ENCODE results near the gene IL12RB1.
"Not testable (repeated sequence)": the region's sequence is repeated elsewhere in the genome, so short reads cannot be mapped to it uniquely, and the experiment has no call there.

The IL12RB1 gene

DNA sequence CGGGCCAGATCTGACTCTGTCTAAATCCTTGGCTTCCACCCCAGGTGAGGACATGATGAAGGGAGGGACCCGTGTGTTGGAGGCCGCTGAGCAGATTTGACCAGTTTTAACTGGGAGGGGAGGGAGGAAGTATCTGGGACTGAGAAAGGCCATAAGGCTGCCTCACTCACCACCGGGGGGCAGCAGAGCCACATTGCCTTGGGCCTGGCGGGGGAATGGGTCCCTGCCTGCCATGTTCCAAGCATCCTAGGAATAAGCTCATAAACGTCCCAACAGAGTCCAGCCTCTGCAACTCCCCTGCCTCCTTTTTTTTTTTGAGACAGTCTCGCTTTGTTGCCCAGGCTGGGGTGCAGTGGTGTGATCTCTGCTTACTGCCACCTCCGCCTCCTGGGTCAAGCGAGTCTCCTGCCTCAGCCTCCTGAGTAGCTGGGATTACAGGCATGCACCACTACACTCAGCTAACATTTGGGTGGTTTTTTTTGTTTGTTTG lies 26.3 kb upstream of the IL12RB1 start:
- DNase-seq (ENCODE audit: low read depth): peak; percentile 67

DNA sequence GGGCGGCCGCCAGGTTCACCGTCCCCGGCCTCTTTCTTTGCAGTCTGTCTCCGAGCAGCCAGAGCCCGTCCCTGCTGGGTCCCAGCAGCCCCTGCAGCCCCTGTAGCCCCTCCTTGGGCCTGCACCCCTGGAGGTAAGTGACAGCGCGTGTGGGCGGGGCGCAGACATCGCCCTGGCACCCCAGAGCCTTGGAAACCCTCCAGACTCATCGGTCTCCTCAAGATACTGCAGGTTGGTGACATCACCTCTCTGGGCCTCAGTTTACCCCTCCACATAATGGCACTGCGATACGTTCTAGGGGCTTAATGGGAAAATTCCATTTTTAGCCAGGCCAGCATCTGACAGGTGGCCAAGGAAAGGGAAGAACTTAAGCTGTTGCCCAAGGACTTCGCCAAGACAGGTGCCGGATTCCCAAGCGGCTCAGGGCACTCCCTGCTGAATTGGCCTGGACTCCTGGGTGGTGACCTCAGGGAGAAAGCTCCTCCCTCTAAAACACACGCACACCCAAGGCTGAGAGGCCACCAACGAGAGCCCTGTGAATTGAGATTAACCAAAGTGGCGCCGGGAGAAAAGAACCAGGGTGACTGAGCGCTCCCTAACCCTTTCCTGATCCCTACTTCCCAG lies 24.0 kb upstream of the IL12RB1 start:
- DNase-seq (ENCODE audit: low read depth): no peak

DNA sequence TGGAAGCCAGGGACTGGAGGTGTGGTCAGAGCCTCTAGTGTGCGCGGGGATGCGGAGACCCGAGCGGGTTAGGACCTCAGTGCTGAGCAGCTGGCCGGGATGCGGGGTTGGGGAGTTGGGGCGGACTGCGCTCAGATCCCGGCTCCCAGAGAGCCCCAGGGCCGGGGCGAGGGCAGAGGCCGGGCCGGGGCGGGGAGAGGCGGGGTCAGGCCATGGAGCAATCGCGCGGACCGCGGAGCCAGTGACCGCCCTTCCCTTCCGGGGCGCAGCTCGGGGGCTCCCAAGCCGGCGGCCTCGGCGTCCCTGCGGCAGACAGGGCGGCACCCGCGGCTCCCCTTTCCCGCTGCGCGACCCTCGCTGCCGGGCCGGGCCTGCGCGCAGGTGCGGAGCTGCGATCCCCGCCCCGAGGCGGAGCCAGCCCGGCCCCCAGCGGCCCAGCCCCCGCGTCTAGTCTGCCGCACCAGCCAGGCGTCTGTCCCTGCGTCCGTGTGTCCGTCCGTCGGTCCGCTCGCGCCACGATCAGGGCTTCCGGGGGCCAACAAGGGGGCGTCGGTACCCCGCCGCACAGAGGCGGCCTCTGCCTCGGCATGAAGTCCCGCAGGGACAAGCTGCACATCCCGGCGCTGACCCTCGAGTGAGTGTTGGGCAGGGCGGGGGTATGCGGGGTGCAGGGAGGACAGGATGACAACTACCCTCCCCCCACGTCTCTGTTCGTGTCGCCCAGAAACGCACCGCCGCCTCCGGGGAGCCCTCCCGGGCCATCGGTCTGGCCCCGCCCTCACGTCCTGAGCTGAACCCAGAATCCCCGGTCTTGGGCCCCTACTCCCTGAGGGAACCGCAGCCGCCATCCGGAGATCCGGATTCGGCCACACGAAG lies 23.2 kb upstream of the IL12RB1 start:
- DNase-seq (ENCODE audit: low read depth): no peak

DNA sequence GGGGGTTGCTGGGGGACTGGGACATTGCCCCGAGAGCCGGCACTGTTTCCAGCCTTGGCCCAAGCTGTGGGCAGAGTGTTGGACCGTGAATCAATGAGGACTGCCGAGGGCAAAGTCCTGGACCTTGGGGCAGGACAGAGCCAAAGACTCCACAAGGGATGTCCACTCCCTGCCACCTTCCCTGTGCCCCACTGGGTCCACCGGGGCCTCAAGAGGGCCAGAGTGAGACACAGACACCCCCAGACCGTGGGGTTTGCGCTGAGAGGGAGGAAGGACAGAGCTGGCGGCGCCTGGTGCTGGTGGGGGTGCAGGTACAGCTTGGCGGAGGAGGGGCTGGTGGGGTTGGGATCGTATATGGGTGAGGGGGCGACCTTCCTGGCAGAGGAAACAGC lies 22.6 kb upstream of the IL12RB1 start:
- no peak for DNase-seq (ENCODE audit: low read depth)

DNA sequence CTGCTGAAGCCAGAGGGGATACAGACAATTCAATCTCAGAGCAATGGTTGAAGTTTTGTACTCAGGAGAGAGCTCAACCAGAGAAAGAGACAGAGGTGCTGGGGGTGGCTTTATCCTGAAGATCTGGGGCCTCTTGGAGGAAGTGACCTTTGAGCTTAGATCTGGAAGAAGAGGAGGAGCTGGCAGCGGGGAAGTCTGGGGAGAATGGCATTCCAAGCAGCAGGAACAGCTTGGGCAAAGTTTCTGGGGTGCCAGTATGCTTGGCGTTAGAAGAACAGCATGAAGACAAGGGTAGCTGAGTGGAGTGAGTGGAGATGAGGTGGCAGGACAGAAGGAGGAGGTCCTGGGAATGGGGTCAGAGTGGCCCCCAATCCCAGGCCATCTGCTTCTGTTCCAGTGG lies 22.2 kb upstream of the IL12RB1 start:
- no peak for DNase-seq (ENCODE audit: low read depth)

DNA sequence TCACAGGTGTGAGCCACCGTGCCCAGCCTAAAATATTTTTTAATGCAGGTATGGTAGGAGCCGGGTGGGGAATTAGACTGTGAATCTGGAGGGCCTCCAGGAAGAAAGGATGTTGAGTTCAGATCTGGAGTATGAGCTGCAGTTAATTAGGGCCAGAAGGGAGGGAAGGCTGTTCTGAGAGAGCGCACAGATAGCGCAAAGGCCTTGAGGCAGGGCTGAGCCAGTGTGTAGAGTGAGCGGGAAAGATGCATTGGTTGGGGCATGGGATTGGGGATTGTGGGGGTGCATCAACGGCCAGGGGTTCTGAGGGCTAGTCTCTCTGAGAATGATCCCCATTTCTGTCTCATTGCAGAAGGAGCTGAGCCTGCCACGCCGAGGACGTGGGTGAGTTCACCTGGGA lies 20.5 kb upstream of the IL12RB1 start:
- DNase-seq (ENCODE audit: low read depth): no peak

DNA sequence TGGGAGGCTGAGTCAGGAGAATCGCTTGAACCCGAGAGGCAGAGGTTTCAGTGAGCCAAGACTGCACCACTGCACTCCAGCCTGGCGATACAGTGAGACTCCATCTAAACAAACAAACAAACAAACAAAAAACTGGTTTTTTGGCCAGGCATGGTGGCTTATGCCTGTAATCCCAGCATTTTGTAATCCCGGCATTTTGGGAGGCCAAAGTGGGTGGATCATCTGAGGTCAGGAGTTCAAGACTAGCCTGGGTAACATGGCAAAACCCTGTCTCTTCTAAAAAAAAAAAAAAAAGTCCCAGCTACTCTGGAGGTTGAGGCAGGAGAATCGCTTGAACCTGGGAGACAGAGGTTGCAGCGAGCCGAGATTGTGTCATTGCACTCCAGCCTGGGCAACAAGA lies 18.5 kb upstream of the IL12RB1 start:
- DNase-seq (ENCODE audit: low read depth): not testable (repeated sequence)

DNA sequence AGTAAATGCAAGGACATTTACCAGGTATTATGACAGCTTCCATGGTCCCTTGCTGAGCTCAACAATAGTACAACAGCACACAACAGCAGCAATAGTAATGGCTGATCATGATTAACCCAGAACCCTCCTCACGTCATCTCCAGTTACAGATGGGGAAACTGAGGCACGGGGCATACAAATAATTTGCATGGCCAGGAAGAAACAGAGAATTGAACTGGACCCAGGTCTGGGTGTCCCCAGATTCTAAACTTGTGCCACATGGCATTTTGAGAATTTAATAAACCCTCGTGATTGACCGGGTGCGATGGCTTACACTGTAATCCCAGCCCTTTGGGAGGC lies 18.0 kb upstream of the IL12RB1 start:
- DNase-seq (ENCODE audit: low read depth): no peak

DNA sequence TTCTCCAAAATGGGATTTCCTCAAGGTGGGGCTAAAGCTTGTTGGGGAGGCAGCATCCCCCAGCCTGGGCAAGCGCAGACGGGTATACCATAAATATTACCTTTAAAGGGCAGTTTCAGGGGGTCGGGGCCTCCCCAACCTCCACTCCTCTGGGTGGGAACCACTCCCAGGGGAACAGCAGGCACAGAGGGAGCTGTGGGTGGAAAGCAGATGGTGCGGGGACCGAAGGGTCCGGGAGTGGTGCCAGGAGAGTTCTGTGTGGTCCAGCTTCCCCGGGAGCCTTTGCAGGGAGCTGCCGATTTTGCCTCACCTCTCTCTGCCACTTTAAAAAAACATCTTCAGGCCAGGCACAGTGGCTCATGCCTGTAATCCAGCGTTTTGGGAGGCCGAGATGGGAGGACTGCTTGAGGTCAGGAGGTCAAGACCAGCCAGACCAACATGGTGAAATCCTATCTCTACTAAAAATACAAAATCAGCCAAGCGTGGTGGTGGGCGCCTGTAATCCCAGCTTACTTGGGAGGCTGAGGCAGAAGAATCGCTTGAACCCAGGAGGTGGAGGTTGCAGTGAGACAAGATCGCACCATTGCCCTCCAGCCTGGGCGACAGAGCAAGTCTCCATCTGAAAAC lies 16.3 kb upstream of the IL12RB1 start:
- DNase-seq (ENCODE audit: low read depth): no peak

DNA sequence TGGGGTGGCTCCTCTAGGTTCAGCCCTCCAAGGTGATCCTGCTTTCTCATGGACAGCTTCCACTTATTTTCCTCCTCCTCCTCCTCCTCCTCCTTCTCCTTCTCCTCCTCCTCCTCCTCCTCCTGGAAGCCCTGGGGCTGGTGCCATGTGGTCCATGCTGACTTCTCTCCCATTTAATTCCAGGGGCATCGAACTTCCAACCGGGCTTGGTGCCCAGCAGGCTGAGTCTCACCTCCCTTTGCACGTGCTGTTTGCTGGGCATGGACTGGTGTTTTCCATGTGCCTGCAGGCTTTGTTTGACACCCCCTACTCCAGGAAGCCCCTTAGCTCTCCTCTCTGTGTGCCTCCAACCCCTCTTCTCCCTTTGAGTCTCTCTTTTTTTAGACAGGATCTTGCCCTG lies 14.5 kb upstream of the IL12RB1 start:
- DNase-seq (ENCODE audit: low read depth): no peak

DNA sequence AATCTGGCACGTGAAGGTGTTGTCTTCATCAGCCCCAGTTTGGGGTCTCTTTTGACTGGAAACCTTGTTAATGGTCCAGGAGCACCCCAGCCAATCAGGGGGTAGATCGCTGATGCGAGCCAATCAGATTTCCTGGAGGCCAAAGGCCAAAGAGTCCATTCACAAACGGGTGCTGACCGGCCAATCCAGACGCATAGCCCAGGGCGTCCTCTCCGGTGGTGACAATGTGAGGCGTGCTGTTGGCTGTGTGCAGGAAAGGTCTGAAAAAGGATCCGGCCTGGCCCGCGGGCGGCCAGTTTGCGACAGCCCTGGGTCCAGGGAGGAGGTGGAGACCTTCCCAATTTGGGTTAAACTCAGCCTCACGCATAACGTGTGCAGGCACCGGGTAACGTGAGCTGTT lies 14.0 kb upstream of the IL12RB1 start:
- DNase-seq (ENCODE audit: low read depth): no peak

DNA sequence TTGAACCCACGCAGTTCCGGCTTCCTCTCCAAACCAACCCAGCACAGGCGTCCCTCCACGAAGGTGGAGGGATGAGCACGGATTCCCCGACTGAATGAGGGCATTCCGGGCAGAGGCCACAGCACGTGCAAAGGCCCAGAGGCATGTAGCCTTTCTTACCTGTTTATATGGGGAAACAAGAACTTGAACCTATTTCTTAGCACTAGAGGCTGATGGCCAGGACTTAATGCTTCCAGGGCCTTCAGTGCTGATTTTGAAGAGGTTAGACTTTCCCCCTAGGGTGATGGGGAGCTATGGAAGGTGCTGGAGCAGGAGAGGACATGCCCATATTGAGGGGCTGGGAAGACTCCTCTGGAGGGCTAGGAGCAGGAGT lies 12.9 kb upstream of the IL12RB1 start:
- DNase-seq (ENCODE audit: low read depth): no peak

DNA sequence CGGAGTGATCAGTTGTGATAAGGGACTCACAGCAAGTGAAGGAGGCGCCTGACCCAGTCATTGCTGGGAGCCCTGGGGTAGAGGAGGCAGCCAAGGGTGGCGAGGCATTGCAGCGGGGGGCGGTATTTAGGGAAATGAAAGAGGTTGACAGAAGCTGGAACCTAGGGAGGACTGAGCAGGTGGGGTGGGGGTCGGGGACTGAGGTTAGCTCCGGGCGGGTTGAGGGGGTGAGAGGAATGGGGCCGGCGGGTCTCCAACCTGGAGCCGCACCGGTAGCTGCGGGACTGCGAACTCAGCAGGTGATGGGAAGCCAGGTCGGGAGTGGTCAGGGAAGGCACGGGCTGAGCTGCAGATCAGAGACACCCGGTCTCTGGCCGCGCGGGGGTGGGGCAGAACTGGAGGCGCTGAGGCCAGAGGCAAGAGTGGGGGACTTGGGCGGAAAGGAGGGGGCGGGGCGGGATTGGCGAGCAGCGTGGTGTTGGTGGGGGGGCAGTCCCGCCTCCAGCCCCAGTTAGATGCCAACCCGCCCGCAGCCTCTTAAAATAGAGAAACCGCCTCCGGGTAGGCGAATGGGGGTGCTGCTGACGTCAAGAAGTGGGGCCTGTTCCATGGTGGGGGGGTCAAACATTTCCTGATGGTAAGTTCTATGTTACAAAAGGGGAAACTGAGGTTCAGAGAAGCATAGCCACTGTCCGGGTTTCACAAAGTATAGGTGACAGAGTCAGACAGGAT lies 12.3 kb upstream of the IL12RB1 start:
- DNase-seq (ENCODE audit: low read depth): no peak

DNA sequence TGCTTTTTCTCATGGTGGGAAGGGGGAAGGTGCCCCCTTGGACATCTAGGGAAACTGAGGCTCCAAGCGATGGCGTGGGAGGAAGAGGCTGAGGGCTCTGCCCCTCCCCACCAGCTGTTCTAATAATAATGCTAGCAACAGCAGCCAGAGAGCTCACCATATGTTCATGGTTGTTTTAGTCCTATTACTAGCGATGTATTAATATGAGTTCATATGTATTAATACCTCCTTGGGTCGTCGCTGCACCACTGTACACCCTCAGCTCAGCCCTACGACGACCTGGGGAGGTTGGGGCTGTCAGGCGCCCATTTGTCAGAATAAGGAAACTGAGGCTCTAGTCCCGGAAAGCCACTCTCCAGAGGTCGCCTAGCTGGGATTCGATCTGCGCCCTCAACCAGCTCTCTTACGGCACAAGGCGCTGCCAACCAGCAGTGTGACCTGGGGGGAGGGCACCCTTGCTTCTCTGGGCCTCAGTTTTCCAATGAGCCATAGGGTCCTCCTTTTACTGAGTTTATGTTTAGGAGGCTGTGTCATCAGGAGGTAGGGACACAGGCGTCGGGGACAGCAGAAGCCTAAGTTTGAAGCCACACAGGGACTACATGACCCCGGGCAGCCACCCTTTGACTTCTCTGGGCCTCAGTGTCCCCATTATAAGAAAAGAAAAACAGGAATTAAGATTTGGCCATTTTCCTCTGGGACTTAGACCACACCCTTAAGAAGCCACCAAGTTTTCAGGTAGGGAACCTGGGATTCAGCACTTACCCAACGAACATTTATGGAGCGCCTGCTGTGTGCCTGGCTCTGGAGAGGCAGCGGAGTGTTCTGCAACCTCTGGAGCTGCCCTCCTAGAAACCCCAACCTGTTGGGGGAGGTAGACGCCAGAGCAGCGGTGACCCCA lies 11.5 kb upstream of the IL12RB1 start:
- DNase-seq (ENCODE audit: low read depth): no peak

DNA sequence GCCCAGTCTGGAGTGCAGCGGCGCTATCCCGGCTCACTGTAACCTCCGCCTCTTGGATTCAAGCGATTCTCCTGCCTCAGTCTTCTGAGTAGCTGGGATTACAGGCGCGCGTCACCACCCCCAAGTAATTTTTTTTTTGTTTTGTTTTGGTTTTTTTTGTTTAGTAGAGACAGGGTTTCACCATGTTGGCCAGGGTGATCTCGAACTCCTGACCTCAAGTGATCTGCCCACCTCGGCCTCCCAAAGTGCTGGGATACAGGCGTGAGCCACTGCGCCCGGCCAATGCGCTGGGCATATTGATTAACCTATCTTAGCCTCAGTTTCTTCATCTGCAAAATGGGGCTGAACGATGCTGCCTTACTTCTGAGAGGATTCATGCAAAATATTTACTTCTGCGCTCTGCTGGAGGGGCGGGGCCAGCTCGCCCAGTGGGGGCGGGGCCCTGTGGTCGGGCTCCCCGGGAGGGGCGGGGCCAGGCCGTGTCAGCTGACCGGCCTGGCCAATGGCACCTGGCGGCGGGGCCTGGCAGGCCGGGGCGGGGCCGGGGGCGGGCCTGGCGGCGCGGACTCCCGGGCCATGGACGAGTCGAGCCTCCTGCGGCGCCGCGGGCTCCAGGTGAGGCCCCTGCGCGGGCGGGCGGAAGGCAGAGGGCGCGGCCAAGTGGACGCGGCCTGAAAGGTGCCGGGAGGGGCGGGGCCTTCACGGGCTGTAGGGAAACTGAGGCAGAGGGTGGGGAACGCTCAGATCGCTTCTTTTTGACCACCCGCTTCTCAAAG lies 10.7 kb upstream of the IL12RB1 start, which contains the start of gene MAST3:
TSS of gene MAST3 (plus strand) at position 562 of the 776 bp plus-strand sequence. CDS start at position 577, 15 bp downstream.
- peak; percentile 61 for DNase-seq (ENCODE audit: low read depth)

DNA sequence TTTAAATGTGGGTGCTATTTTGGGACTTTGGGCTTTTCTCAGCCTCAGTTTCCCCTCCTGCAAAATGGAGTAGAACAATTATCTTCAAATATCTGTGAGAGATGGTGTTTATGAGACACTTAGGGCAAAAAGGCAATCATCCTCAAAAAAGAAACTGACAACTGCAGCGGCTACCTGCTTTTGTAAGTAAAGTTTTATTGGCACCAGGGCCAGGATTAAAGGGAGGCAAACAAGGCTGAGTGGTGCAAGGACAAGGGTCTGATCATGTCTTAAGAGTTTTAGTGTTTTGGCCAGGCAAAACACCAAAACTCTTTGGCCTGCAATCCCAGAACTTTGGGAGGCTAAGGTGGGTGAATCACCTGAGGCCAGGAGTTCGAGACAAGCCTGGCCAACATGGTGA lies 9.5 kb upstream of the IL12RB1 start:
- DNase-seq (ENCODE audit: low read depth): no peak

DNA sequence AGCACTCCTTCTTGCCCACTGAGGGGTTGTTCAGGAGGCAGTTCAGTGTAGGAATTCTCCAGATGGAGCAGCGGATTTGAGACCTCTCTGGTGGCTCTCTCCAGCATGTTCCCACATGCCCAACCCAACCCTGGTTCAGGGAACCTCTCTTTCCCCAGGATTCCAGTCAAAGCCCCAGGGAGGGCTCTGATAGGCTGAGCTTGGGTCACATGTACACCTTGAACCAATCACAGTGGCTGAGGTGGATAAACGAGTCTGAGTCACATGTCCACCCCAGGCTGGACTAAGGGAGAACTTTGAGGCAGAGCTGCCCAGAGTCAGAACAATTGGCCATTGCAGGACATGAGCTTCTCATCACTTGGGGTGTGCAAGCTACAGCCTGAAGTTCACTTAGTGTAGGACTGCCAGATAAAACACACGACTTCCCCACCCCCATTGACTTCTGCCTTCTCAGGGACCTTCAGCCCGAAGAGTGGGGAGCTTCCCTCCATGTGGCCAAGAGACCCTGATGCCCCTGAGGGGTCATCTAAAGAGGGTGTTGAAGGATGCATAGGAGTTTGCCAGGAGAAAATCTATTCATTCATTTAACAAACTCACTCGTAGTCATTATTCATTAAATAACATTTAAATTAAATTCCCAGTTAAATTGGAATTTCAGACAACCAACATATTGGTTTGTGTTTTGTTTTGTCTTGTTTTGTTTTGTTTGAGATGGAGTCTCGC lies 6.9 kb upstream of the IL12RB1 start:
- DNase-seq (ENCODE audit: low read depth): no peak

DNA sequence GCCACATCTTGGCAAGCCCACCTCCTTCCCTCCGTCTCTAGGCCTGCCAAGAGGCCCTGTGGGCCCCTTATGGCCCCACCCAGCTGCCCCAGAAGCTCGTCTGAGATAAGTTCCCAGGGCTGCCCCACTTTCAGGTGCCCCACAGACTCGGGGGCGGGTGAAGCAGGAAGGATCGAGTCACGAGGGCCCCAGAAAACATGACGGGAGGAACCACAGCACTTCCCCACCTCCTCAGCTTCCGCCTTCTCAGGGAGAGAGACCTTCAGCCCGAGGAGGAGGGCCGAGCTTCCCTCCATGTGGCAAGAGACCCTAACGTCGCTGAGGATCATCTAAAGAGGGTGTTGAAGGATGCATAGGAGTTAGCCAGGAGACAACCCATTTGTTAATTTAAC lies 4.5 kb upstream of the IL12RB1 start:
- DNase-seq (ENCODE audit: low read depth): no peak

DNA sequence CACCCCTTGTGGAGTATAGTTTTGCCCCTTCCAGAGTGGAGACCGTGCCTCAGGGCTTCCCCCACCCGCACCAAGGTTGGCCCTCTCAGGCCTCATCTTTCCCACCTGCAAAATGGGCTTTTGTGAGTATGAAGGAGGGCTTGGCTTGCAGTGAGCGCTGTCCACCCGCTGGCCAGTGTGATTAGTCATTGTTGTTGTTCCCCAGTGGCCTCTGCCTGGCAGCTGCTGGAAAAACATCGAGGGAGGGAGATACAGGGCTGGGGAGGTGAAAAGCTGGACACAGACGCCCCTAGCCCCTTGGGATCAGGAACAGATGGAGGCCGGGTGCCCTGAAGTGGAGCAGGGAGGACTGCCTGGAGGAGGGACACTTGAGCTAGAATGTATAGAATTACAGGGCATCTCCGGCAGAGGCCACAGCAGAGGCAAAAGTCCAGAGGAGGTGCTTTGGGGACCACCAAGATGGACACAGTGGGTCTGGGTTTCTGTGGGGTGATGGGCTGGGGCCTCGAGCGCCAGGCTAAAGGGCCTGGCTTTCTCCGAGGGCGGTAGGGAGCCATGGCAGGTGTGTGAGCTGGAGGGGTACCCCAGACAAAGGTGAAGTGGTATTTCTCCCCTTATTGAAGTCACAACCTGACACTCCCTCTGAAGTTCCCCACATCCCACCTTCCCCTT lies 3.9 kb upstream of the IL12RB1 start:
- DNase-seq (ENCODE audit: low read depth): peak; percentile 33

All from stromal cell of bone marrow (primary cell).